ENCODE data around the gene DHRS9. TPM values are rescaled to one million over a fixed set of nuclear protein-coding genes. Genes with fewer than 3 reads are reported as not detected.

DHRS9 gene
- total RNA-seq, 2 donors from 2014 or later = 1.0 TPM; not detected in 1

GRCh38 chr2:169087757-169088379 is 18.5 kb downstream of the DHRS9 start:
- intact Hi-C loops (cut with DNase I) = no loop called here
- no peaks in the 10 kb centered on the region for H3K4me1 ChIP-seq
- H3K27me3 ChIP-seq = no peaks in the 10 kb centered on the region
- H3K9me3 ChIP-seq = no peaks in the 10 kb centered on the region
- H3K27ac ChIP-seq = no peak overlapping the region
- no peak for DNase-seq
- no peak for TF ChIP-seq CTCF (IDR thresholded peaks at IDR 0.05)
- TF ChIP-seq POLR2A (IDR thresholded peaks at IDR 0.05) = no peak
- 65 to 82% methylated on average over 2 to 6 of the region's 6 CpGs for WGBS, 2 donors
- no peaks in the 10 kb centered on the region for H3K36me3 ChIP-seq (replicated peaks in 1 of 2; ENCODE audit: insufficient read depth in 1 of 2, low read depth in 2 of 2)
- H3K4me3 ChIP-seq = no peak overlapping the region
- ATAC-seq = no peak

- no peak for DNase-seq
- no peak overlapping the region for H3K27ac ChIP-seq
- WGBS, 2 donors = 67 to 81% methylated on average over 2 of the region's 2 CpGs
- no peak overlapping the region for H3K4me3 ChIP-seq
- ATAC-seq = no peak
- no peaks in the 10 kb centered on the region for H3K36me3 ChIP-seq (replicated peaks in 1 of 2; ENCODE audit: insufficient read depth in 1 of 2, low read depth in 2 of 2)
- H3K9me3 ChIP-seq = no peaks in the 10 kb centered on the region
- TF ChIP-seq POLR2A (IDR thresholded peaks at IDR 0.05) (no peak), CTCF (IDR thresholded peaks at IDR 0.05) (no peak)
- no peaks in the 10 kb centered on the region for H3K4me1 ChIP-seq
- intact Hi-C loops (cut with DNase I) = no loop called here
- no peaks in the 10 kb centered on the region for H3K27me3 ChIP-seq
These were observed 19.8 kb downstream of the DHRS9 start for GRCh38 chr2:169089182-169089581.

- no peak for ATAC-seq
- Histone ChIP-seq H3K27ac (no peak overlapping the region), H3K36me3 (replicated peaks in 1 of 2; ENCODE audit: insufficient read depth in 1 of 2, low read depth in 2 of 2) (no peaks in the 10 kb centered on the region), H3K27me3 (no peaks in the 10 kb centered on the region), H3K4me1 (no peaks in the 10 kb centered on the region), H3K4me3 (no peak overlapping the region), H3K9me3 (no peaks in the 10 kb centered on the region)
- intact Hi-C loops (cut with DNase I) = no loop called here
- DNase-seq = no peak
- no peak for TF ChIP-seq CTCF (IDR thresholded peaks at IDR 0.05)
- no peak for TF ChIP-seq POLR2A (IDR thresholded peaks at IDR 0.05)
- WGBS, 2 donors = 61 to 72% methylated on average over 6 of the region's 6 CpGs
These were observed 20.9 kb downstream of the DHRS9 start for GRCh38 chr2:169090133-169090820.

- Histone ChIP-seq H3K27ac (no peak overlapping the region), H3K36me3 (replicated peaks in 1 of 2; ENCODE audit: insufficient read depth in 1 of 2, low read depth in 2 of 2) (no peaks in the 10 kb centered on the region), H3K27me3 (no peaks in the 10 kb centered on the region), H3K4me3 (no peak overlapping the region), H3K4me1 (no peaks in the 10 kb centered on the region), H3K9me3 (no peaks in the 10 kb centered on the region)
- WGBS, 2 donors = 79% methylated on average over 3 of the region's 3 CpGs
- intact Hi-C loops (cut with DNase I) = no loop called here
- ATAC-seq (no peak), DNase-seq (no peak)
- TF ChIP-seq POLR2A (IDR thresholded peaks at IDR 0.05) (no peak), CTCF (IDR thresholded peaks at IDR 0.05) (no peak)
These were observed 21.9 kb downstream of the DHRS9 start for GRCh38 chr2:169091256-169091655.
